Peyer's patch (tissue), 4 donors: ENCODE measurements around the gene TXNL1.

Experiments
- POLR2A ChIP-seq, 2 donors: fragments of 450-650 bp; IDR thresholded peaks; one replicate each; pipeline ENCODE4 v1.5.1; 2017; ENCODE audit warnings: antibody characterized with exemption in 2 of 2, mild to moderate bottlenecking in 2 of 2, moderate library complexity in 2 of 2
- TF ChIP-seq, protein P1 (sequence below), 6 experiments: fragments of 450-650 bp in 4 of 6; fragments of 200-600 bp in 2 of 6; sonication (generic) in 1 of 6; IDR thresholded peaks; one replicate each; pipeline ENCODE4 v1.5.1; 2017 to 2019; ENCODE audit warnings: antibody characterized with exemption in 6 of 6, mild to moderate bottlenecking in 3 of 6, moderate library complexity in 1 of 6

DNA sequence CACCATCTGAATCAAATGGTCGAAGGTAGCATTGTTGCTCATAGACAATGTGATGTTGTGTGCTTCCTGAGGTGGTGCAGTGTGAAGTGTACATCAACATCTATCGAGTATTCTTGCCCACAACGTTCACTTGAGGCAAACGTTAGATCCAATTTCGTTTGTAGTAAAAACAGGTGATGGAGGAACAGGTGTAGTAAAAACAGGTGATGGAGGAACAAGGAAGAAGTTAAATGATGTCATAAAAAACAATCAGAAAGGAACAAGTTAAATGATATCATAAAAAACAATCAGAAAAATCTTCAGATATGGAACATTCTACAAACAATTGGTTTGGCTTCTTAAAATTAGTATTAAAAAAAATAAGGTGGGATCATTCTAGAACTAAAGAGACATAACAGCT lies 24.1 kb upstream of the TXNL1 start:
- no peak for TF ChIP-seq POLR2A (IDR thresholded peaks at IDR 0.05)
- TF ChIP-seq, protein P1, sequence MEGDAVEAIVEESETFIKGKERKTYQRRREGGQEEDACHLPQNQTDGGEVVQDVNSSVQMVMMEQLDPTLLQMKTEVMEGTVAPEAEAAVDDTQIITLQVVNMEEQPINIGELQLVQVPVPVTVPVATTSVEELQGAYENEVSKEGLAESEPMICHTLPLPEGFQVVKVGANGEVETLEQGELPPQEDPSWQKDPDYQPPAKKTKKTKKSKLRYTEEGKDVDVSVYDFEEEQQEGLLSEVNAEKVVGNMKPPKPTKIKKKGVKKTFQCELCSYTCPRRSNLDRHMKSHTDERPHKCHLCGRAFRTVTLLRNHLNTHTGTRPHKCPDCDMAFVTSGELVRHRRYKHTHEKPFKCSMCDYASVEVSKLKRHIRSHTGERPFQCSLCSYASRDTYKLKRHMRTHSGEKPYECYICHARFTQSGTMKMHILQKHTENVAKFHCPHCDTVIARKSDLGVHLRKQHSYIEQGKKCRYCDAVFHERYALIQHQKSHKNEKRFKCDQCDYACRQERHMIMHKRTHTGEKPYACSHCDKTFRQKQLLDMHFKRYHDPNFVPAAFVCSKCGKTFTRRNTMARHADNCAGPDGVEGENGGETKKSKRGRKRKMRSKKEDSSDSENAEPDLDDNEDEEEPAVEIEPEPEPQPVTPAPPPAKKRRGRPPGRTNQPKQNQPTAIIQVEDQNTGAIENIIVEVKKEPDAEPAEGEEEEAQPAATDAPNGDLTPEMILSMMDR (IDR thresholded peaks at IDR 0.05) = no peak
